Esophagus squamous epithelium (tissue), 5 donors: ENCODE measurements around the gene SPSB3. TPM values are rescaled to one million over a fixed set of nuclear protein-coding genes. Genes with fewer than 3 reads are reported as not detected.
"Not testable (repeated sequence)": the region's sequence is repeated elsewhere in the genome, so short reads cannot be mapped to it uniquely, and the experiment has no call there.

Source experiments
- DNase-seq: peaks from one replicate; lab custom pipeline; 2025; lab: John Stamatoyannopoulos, UW
- H3K27ac ChIP-seq, 4 donors: fragments of 200-600 bp; sonication (generic); one replicate each; pipeline ENCODE4 v1.5.1; 2016 to 2019; ENCODE audit warnings: mild to moderate bottlenecking in 1 of 4
- H3K27me3 ChIP-seq, 4 donors: fragments of 200-600 bp; sonication (generic); 1 replicate in 3 of 4; 2 replicates in 1 of 4; pipeline versions ENCODE4 v1.5.1 to v1.6.0; 2017 to 2021; ENCODE audit warnings: antibody characterized with exemption in 1 of 4
- H3K36me3 ChIP-seq, 3 donors: fragments of 200-600 bp; sonication (generic); one replicate each; pipeline ENCODE4 v1.5.1; 2016 to 2019
- H3K4me1 ChIP-seq, 3 donors: fragments of 200-600 bp; sonication (generic); one replicate each; pipeline ENCODE4 v1.5.1; 2017 to 2019
- H3K4me3 ChIP-seq, 4 donors: fragments of 200-600 bp; sonication (generic); 1 replicate in 3 of 4; 2 replicates in 1 of 4; pipeline ENCODE4 v1.5.1; 2016 to 2019; ENCODE audit warnings: mild to moderate bottlenecking in 2 of 4, moderate library complexity in 1 of 4
- H3K9me3 ChIP-seq, 3 donors: fragments of 200-600 bp; sonication (generic); one replicate each; pipeline ENCODE4 v1.5.1; 2016 to 2019
- POLR2A ChIP-seq, 4 donors: fragments of 450-650 bp; IDR thresholded peaks; one replicate each; pipeline ENCODE4 v1.6.1; 2017; ENCODE audit warnings: antibody characterized with exemption in 4 of 4, mild to moderate bottlenecking in 4 of 4, moderate library complexity in 3 of 4
- whole genome bisulfite sequencing, 2 donors: methylation state at CpG; one replicate each; pipeline ENCODE4 v1.1.5; 2018; 5-methylcytosine and 5-hydroxymethylcytosine counted together
- intact Hi-C: fragments of 100-400 bp; cut with DNase I; formaldehyde crosslinking; loops from one replicate; pipeline ENCODE4 v1.15.0; 2022
- total RNA-seq, 4 donors: library from RNA; depleted of rRNA; stranded (reverse); fragments of >200 nt; gene quantifications; one replicate each; pipeline ENCODE4 v1.1.0, GENCODE V29; 2016
- TF ChIP-seq, protein P1 (sequence below), 6 experiments: fragments of 450-650 bp in 4 of 6; fragments of 200-600 bp in 2 of 6; sonication (generic) in 2 of 6; IDR thresholded peaks; one replicate each; pipeline ENCODE4 v1.5.1; 2016 to 2019; ENCODE audit warnings: antibody characterized with exemption in 6 of 6, mild to moderate bottlenecking in 4 of 6, moderate library complexity in 4 of 6
- donor health status: DM: yes; HTN: yes; CAD: no.

Gene SPSB3
- total RNA-seq, 4 donors from 2014 or later: 27.8 to 84.5 (median 45.1) TPM

DNA sequence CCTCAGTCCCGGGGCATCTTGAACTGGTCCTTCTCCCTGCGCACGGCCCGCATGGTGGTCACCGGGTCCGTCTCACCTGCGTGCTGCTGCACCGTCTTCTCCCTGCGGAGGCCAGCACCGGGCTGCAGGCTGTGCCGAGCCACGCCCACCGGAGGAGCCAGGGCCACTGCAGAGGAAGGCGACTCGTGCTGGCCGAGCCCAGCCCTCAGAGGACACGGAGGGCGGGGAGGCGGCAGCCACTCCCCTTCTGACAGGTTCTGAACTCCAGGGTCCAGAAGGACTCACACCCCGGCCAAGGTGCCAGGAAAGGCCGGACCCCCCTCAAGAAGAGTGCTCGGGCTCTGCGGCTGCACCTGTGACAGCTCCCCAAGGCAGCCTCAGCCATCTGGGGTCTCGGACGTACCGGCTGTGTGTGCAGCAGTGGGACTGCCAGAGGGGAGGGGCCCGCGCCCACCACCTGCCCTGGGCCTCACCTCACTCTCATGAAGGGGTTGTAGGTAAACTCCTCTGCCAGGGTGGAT lies 27.0 kb upstream of the SPSB3 start:
- intact Hi-C loops: no loop called here
- no peak for TF ChIP-seq POLR2A (IDR thresholded peaks at IDR 0.05)
- TF ChIP-seq, protein P1, sequence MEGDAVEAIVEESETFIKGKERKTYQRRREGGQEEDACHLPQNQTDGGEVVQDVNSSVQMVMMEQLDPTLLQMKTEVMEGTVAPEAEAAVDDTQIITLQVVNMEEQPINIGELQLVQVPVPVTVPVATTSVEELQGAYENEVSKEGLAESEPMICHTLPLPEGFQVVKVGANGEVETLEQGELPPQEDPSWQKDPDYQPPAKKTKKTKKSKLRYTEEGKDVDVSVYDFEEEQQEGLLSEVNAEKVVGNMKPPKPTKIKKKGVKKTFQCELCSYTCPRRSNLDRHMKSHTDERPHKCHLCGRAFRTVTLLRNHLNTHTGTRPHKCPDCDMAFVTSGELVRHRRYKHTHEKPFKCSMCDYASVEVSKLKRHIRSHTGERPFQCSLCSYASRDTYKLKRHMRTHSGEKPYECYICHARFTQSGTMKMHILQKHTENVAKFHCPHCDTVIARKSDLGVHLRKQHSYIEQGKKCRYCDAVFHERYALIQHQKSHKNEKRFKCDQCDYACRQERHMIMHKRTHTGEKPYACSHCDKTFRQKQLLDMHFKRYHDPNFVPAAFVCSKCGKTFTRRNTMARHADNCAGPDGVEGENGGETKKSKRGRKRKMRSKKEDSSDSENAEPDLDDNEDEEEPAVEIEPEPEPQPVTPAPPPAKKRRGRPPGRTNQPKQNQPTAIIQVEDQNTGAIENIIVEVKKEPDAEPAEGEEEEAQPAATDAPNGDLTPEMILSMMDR (IDR thresholded peaks at IDR 0.05): no peak
- 83 to 84% methylated on average over 4 to 11 of the region's 28 CpGs for WGBS, 2 donors
- Histone ChIP-seq H3K4me3 (no peak overlapping the region), H3K4me1 (peaks cover 0 to 11% (median 6%) of the 10 kb centered on the region in 3 donors), H3K9me3 (no peaks in the 10 kb centered on the region), H3K27me3 (no peaks in the 10 kb centered on the region), H3K27ac (no peak overlapping the region), H3K36me3 (peaks cover 11 to 62% (median 11%) of the 10 kb centered on the region in 3 donors)
- DNase-seq: no peak

DNA sequence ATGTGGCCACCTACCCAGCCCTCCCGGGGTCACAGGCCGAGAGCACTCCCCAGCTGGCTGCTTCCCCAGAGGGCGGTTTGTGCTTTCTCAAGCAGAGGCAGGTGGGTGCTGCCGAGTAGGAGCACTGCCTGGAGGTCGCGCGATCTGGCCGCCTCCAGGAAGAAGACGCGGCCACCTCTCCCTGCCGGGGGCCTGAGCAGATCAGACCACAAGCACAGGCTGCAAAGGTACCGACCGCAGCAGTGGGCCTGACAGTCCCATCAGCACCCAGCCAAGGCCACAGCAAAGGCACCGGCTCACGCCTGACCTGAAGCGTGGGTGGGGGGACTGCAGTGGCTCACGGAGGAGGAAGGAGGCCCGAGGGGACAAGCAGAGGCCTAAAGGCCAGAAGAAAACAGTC lies 26.3 kb upstream of the SPSB3 start:
- Histone ChIP-seq H3K4me1 (peaks cover 0 to 11% (median 6%) of the 10 kb centered on the region in 3 donors), H3K27ac (no peak overlapping the region), H3K36me3 (peaks cover 11 to 56% (median 11%) of the 10 kb centered on the region in 3 donors), H3K9me3 (no peaks in the 10 kb centered on the region), H3K4me3 (no peak overlapping the region), H3K27me3 (no peaks in the 10 kb centered on the region)
- no peak for DNase-seq
- 75 to 93% methylated on average over 4 to 5 of the region's 18 CpGs for WGBS, 2 donors
- TF ChIP-seq, protein P1 (IDR thresholded peaks at IDR 0.05): no peak
- TF ChIP-seq POLR2A (IDR thresholded peaks at IDR 0.05): no peak
- intact Hi-C loops: no loop called here

- DNase-seq: no peak
- no peak overlapping the region for H3K27ac ChIP-seq
- H3K36me3 ChIP-seq: peaks cover 11 to 54% (median 11%) of the 10 kb centered on the region in 3 donors
- no peaks in the 10 kb centered on the region for H3K27me3 ChIP-seq
- TF ChIP-seq, protein P1 (IDR thresholded peaks at IDR 0.05): no peak
- no peak for TF ChIP-seq POLR2A (IDR thresholded peaks at IDR 0.05)
- H3K4me3 ChIP-seq: no peak overlapping the region
- intact Hi-C loops: no loop called here
- 87 to 92% methylated on average over 9 to 10 of the region's 10 CpGs for WGBS, 2 donors
- H3K4me1 ChIP-seq: peaks cover 0 to 5% (median under 1%) of the 10 kb centered on the region in 3 donors
- no peaks in the 10 kb centered on the region for H3K9me3 ChIP-seq
These were observed 25.3 kb upstream of the SPSB3 start for GRCh38 chr16:1807626-1808025.

DNA sequence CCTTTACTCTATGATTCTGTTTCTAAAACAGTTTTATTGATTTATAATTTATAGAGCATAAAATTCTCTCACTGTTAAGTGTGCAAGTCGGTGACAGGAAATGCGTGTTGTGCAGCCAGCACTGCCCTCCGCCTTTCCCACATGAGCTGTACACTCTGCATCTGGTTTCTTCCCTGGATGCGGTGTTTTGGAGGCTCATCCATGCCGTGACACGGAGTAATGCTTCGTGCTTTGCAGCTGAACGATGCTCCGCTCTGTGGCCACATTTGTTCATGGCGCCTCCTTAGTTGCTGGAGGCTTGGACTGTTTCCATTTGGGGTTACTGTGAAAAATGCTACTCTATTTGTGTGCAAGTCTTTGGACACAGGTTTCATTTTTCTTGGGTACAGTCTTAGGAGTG lies 18.3 kb upstream of the SPSB3 start:
- DNase-seq: no peak
- intact Hi-C loops: no loop called here

DNA sequence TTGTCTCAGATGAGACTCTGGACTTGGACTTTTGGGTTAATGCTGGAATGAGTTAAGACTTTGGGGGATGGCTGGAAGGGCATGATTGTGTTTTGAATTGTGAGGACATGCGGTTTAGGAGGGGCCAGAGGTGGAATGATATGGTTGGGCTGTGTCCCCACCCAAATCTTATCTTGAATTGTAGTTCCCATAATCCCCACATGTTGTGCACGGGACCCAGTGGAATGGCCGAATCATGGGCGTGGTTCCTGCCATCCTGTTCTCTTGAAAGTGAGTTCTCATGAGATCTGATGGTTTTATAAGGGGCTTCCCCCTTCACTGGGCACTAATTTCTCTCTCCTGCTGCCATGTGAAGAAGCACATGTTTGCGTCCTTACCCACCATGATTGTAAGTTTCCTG lies 16.9 kb upstream of the SPSB3 start:
- H3K27me3 ChIP-seq, H3K27ac ChIP-seq, intact Hi-C loops, H3K36me3 ChIP-seq, DNase-seq, H3K4me3 ChIP-seq, H3K4me1 ChIP-seq: not testable (repeated sequence)
- 81 to 84% methylated on average over 5 of the region's 5 CpGs for WGBS, 2 donors
- H3K9me3 ChIP-seq: peaks cover 0 to 15% (median 0%) of the 10 kb centered on the region in 3 donors

More for the DNA sequence above, 18.3 kb upstream of the SPSB3 start:
- Histone ChIP-seq H3K27me3 (no peaks in the 10 kb centered on the region), H3K9me3 (peaks cover 0 to 15% (median 0%) of the 10 kb centered on the region in 3 donors), H3K36me3 (no peaks in the 10 kb centered on the region), H3K27ac (no peak overlapping the region), H3K4me1 (no peaks in the 10 kb centered on the region), H3K4me3 (no peak overlapping the region)
- TF ChIP-seq POLR2A (IDR thresholded peaks at IDR 0.05): no peak
- TF ChIP-seq, protein P1 (IDR thresholded peaks at IDR 0.05): no peak
- 77 to 83% methylated on average over 10 of the region's 10 CpGs for WGBS, 2 donors
